Mesodermal cell (in vitro differentiated cells): ENCODE data around the gene PPIL6.

Source experiments
- H3K27ac ChIP-seq: 2 replicates; pipeline ENCODE4 v1.7.0; 2013; ENCODE audit warnings: mild to moderate bottlenecking, low read depth, low read length, moderate library complexity; ENCODE audit not compliant: severe bottlenecking
- H3K36me3 ChIP-seq: 2 replicates; pipeline ENCODE4 v1.7.1; 2013; ENCODE audit warnings: mild to moderate bottlenecking, low read length, moderate library complexity; ENCODE audit not compliant: control insufficient read depth, insufficient read depth
- H3K4me1 ChIP-seq: one replicate; pipeline ENCODE4 v1.7.1; 2013; ENCODE audit warnings: mild to moderate bottlenecking, low read length; ENCODE audit not compliant: insufficient read depth, control insufficient read depth, poor library complexity, severe bottlenecking
- H3K4me3 ChIP-seq: 2 replicates; pipeline ENCODE4 v1.7.0; 2013; ENCODE audit warnings: low read length, control low read depth, mild to moderate bottlenecking; ENCODE audit not compliant: insufficient read depth, poor library complexity, severe bottlenecking; ENCODE audit errors: extremely low read depth
- H3K9me3 ChIP-seq: 2 replicates; pipeline ENCODE4 v1.7.1; 2013; ENCODE audit warnings: mild to moderate bottlenecking, low read length, moderate library complexity; ENCODE audit not compliant: control insufficient read depth
- WGBS, 2 experiments: methylation state at CpG; one replicate each; pipeline ENCODE4 v1.1.5; 2013; ENCODE audit warnings: missing lambda C conversion rate in 2 of 2; ENCODE audit not compliant: insufficient coverage in 2 of 2; 5-methylcytosine and 5-hydroxymethylcytosine counted together

Gene PPIL6

GRCh38 chr6:109448615-109449014 lies 8.2 kb upstream of the PPIL6 start:
- H3K36me3 ChIP-seq, result peaks cover 89% of the 10 kb centered on the region

GRCh38 chr6:109447878-109448555 lies 7.6 kb upstream of the PPIL6 start:
- 82 to 86% methylated on average over 1 to 2 of the region's 8 CpGs for WGBS, 2 experiments
- H3K9me3 ChIP-seq, result no peaks in the 10 kb centered on the region
- H3K27ac ChIP-seq, result no peak overlapping the region
- H3K4me3 ChIP-seq, result no peak overlapping the region
- H3K4me1 ChIP-seq, result peaks cover under 1% of the 10 kb centered on the region
- peaks cover 88% of the 10 kb centered on the region for H3K36me3 ChIP-seq

More at GRCh38 chr6:109448615-109449014, 8.2 kb upstream of the PPIL6 start:
- no peaks in the 10 kb centered on the region for H3K9me3 ChIP-seq
- H3K4me3 ChIP-seq, result no peak overlapping the region
- H3K4me1 ChIP-seq, result peaks cover 6% of the 10 kb centered on the region
- 87 to 95% methylated on average over 4 to 5 of the region's 7 CpGs for WGBS, 2 experiments
- H3K27ac ChIP-seq, result no peak overlapping the region

- Histone ChIP-seq H3K36me3 (peaks cover 89% of the 10 kb centered on the region), H3K9me3 (no peaks in the 10 kb centered on the region), H3K4me1 (no peaks in the 10 kb centered on the region), H3K4me3 (no peak overlapping the region), H3K27ac (no peak overlapping the region)
- WGBS, 2 experiments, result 92 to 94% methylated on average over 3 to 6 of the region's 10 CpGs
These were observed 6.7 kb upstream of the PPIL6 start for GRCh38 chr6:109447087-109447486.

GRCh38 chr6:109446541-109446940 lies 6.1 kb upstream of the PPIL6 start:
- no peak overlapping the region for H3K4me3 ChIP-seq
- no peaks in the 10 kb centered on the region for H3K9me3 ChIP-seq
- no peak overlapping the region for H3K27ac ChIP-seq
- WGBS, 2 experiments, result 91 to 99% methylated on average over 4 to 8 of the region's 8 CpGs
- peaks cover 2% of the 10 kb centered on the region for H3K4me1 ChIP-seq
- peaks cover 84% of the 10 kb centered on the region for H3K36me3 ChIP-seq

DNA sequence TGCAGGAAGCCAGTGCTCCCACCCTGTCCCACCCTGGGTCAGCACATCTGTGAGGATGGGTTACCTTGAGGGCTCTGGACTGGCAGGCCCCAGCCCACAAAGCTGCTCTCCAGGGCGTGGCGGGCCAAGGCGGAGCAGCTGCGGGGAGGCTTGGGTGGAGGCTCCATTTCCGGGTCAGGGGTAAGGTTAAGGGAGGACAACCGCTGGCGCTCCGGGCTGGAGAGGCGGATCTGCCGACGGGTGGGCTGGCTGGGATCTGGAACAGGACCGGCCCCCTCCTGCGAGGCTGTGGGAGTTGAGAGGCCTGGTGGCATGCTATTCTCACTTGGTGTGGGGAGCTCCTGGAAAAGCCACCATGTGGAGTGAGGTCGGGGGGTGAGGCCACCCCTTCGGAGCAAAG lies 5.6 kb upstream of the PPIL6 start:
- WGBS, 2 experiments, result 99 to 100% methylated on average over 5 to 11 of the region's 15 CpGs

DNA sequence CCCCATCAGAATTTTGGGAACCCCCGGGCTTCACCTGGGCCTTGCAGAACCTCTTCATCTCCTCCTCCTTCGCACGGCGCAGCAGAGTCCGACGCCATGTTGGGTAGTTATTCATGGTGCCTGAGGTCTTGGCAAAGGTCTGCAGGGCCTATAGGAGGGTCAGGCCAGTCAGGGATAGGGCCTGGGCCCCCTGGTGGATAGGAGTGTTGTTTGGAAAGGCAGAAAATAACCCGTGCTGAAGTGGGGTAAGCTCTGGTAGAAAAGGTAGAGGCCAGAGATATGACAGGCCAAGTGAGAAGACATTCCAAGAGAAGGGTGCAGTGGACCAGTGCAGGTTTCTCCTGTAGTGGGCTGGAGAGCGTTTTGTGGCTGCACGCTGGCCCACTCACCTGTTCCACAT lies 5.0 kb upstream of the PPIL6 start:
- 93 to 100% methylated on average over 7 of the region's 9 CpGs for WGBS, 2 experiments

More for the DNA sequence above, 5.6 kb upstream of the PPIL6 start:
- Histone ChIP-seq H3K4me3 (no peak overlapping the region), H3K27ac (no peak overlapping the region), H3K9me3 (no peaks in the 10 kb centered on the region), H3K4me1 (peaks cover 2% of the 10 kb centered on the region), H3K36me3 (peaks cover 81% of the 10 kb centered on the region)

GRCh38 chr6:109443425-109443950 lies 3.1 kb upstream of the PPIL6 start:
- no peak overlapping the region for H3K27ac ChIP-seq
- WGBS, 2 experiments, result 96% methylated on average over 8 to 9 of the region's 10 CpGs
- H3K9me3 ChIP-seq, result no peaks in the 10 kb centered on the region
- no peak overlapping the region for H3K4me3 ChIP-seq
- peaks cover 59% of the 10 kb centered on the region for H3K36me3 ChIP-seq
- H3K4me1 ChIP-seq, result peaks cover 2% of the 10 kb centered on the region

More for the DNA sequence above, 5.0 kb upstream of the PPIL6 start:
- H3K4me1 ChIP-seq, result peaks cover 2% of the 10 kb centered on the region
- no peak overlapping the region for H3K4me3 ChIP-seq
- H3K27ac ChIP-seq, result no peak overlapping the region
- no peaks in the 10 kb centered on the region for H3K9me3 ChIP-seq
- peaks cover 76% of the 10 kb centered on the region for H3K36me3 ChIP-seq

GRCh38 chr6:109442393-109442924 lies 2.0 kb upstream of the PPIL6 start:
- H3K36me3 ChIP-seq, result peaks cover 51% of the 10 kb centered on the region
- no peak overlapping the region for H3K4me3 ChIP-seq
- H3K27ac ChIP-seq, result no peak overlapping the region
- no peaks in the 10 kb centered on the region for H3K9me3 ChIP-seq
- WGBS, 2 experiments, result 100% methylated on average over 4 to 6 of the region's 6 CpGs
- peaks cover 2% of the 10 kb centered on the region for H3K4me1 ChIP-seq

- Histone ChIP-seq H3K4me3 (peak overlapping the region; percentile 83), H3K27ac (peak overlapping the region; percentile 95), H3K9me3 (no peaks in the 10 kb centered on the region), H3K36me3 (peaks cover 39% of the 10 kb centered on the region), H3K4me1 (peaks cover 2% of the 10 kb centered on the region)
- 1 to 2% methylated on average over 22 to 28 of the region's 31 CpGs for WGBS, 2 experiments
These were observed 815 bp upstream of the PPIL6 start for GRCh38 chr6:109441069-109441816.

- Histone ChIP-seq H3K4me3 (no peak overlapping the region), H3K4me1 (no peaks in the 10 kb centered on the region), H3K36me3 (no peaks in the 10 kb centered on the region), H3K9me3 (no peaks in the 10 kb centered on the region), H3K27ac (no peak overlapping the region)
- WGBS, 2 experiments, result 83 to 96% methylated on average over 2 to 3 of the region's 5 CpGs
These were observed 4.4 kb downstream of the PPIL6 start for GRCh38 chr6:109436041-109436440.
